Measurements from ENCODE around the gene SLC10A1. TPM values are rescaled to one million over a fixed set of nuclear protein-coding genes. Genes with fewer than 3 reads are reported as not detected.

Gene SLC10A1
- total and polyA plus RNA-seq, 4 donors, result 1.1 to 77.3 (median 60.3) TPM

GRCh38 chr14:69808919-69809808 lies 12.1 kb upstream of the SLC10A1 start:
- Histone ChIP-seq H3K36me3 (ENCODE audit: control insufficient read depth in 4 of 4, insufficient read depth in 3 of 4, low read depth in 1 of 4, low read length in 3 of 4) (no peaks in the 10 kb centered on the region), H3K4me3 (ENCODE audit: low read depth in 1 of 3, low read length in 3 of 3) (no peak overlapping the region), H3K27me3 (ENCODE audit: control insufficient read depth in 4 of 4, insufficient read depth in 4 of 4, low read length in 3 of 4) (no peaks in the 10 kb centered on the region), H3K27ac (ENCODE audit: low read depth in 1 of 2, low read length in 2 of 2) (peak overlapping the region; percentile 56 to 64), H3K4me1 (ENCODE audit: control insufficient read depth in 4 of 4, insufficient read depth in 4 of 4, low read length in 3 of 4) (peaks cover 11 to 28% (median 17%) of the 10 kb centered on the region in 4 donors), H3K9ac (ENCODE audit: low read depth in 1 of 2, low read length in 2 of 2) (no peak overlapping the region), H3K9me3 (ENCODE audit: control insufficient read depth in 4 of 4, low read length in 3 of 4) (no peaks in the 10 kb centered on the region)
- DNase-seq (ENCODE audit: low spot score), result no peak
- TF ChIP-seq MAX (IDR thresholded peaks at IDR 0.05), result peak; percentile 89
- TF ChIP-seq JUND (IDR thresholded peaks at IDR 0.05), result peak; percentile 87 to 92
- TF ChIP-seq YY1 (IDR thresholded peaks at IDR 0.05), result peak; percentile 90
- no peak for TF ChIP-seq FOXA1 (IDR thresholded peaks at IDR 0.05)
- TF ChIP-seq SP1 (IDR thresholded peaks at IDR 0.05), result peak; percentile 100
- peak; percentile 41 for TF ChIP-seq TAF1 (conservative IDR thresholded peaks at IDR 0.05)
- TF ChIP-seq ZBTB33 (IDR thresholded peaks at IDR 0.05), result peak; percentile 81
- TF ChIP-seq ATF3 (IDR thresholded peaks at IDR 0.05), result peak; percentile 62
- peak; percentile 62 for TF ChIP-seq REST (IDR thresholded peaks at IDR 0.05)
- TF ChIP-seq RAD21 (IDR thresholded peaks at IDR 0.05), result peak; percentile 55 to 73
- TF ChIP-seq EGR1 (IDR thresholded peaks at IDR 0.05; ENCODE audit: low read depth in 2 of 2), result peak in 1 of 2 donors; percentile 38
- peak; percentile 63 for TF ChIP-seq FOXA2 (IDR thresholded peaks at IDR 0.05)
- peak; percentile 2 for TF ChIP-seq CTCF (IDR thresholded peaks at IDR 0.05; ENCODE audit: low read depth, low read length, missing input control)
- peak; percentile 99 to 100 for TF ChIP-seq HNF4A (conservative IDR thresholded peaks at IDR 0.05)
- peak in 1 of 2 donors; percentile 31 for TF ChIP-seq GABPA (IDR thresholded peaks at IDR 0.05 in 1 of 2, conservative IDR thresholded peaks at IDR 0.05 in 1 of 2)
- peak; percentile 100 for TF ChIP-seq HNF4G (IDR thresholded peaks at IDR 0.05)
- TF ChIP-seq RXRA (IDR thresholded peaks at IDR 0.05), result peak; percentile 95 to 97
- peak; percentile 89 for TF ChIP-seq NR2F2 (IDR thresholded peaks at IDR 0.05)
- WGBS, result 47% methylated on average over 12 of the region's 12 CpGs
